CMK (cell line): ENCODE data around the gene CPVL.
"Not testable (repeated sequence)": the region's sequence is repeated elsewhere in the genome, so short reads cannot be mapped to it uniquely, and the experiment has no call there.

ENCODE experiments used
- DNase-seq: peaks from one replicate; pipeline ENCODE4 v3.0.0-alpha.2; 2010; ENCODE audit warnings: low read depth

The CPVL gene

DNA sequence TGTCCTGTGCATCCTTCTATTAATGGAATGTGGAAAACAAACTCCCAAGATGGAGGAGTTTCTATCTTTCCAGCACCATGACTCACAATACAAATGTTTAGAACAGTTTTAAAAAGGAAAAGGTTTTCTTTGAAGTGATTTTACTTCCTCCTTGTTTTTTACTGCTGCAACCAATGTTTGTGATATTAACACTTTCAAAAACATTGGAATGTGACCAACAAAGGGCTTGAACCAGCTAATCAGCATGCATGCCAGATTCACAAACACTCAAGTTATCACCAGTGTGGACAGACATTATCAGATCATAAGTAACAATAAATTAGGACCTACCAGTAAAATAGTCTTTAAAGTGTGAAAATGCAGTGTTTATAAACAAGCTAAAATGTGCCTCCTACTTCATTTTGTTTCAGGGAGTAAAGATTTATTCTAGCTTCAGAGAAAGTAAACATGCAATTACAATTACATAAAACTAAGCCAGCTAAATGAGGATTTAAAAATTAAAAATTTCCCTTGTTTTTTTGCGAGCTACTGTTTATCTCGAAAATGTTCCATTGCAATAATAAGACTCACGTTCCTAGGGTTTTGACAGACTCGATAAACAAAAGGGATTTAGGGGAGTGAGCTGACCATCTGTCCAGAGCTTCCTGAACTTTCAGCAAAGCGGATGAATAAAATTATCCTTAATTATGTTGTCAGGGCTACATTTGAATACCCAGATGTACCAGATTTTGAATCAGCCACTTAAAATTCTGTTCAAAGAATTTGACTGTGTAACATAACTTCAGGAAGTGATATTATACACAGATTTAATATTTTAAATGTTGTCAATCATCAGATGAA lies 29.8 kb downstream of the CPVL start:
- DNase-seq: no peak

DNA sequence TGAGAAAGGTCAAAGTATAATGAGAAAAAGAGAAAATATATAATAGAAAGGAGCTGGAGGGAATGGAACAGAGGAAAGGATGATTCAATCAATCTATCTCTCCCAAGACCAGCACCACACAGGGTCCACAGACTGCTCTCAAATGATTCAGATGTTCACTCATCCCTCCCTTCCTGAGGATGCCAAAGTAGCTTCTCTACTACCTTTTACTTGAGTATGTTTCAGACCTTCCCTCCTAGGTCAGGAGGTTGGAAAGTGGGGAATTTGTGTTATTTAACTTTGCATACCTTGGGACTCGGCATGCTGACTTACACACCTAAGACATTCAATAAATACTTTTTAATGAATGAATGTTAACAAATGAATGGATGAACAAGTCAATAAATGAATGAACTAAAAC lies 30.6 kb downstream of the CPVL start:
- DNase-seq: no peak

DNA sequence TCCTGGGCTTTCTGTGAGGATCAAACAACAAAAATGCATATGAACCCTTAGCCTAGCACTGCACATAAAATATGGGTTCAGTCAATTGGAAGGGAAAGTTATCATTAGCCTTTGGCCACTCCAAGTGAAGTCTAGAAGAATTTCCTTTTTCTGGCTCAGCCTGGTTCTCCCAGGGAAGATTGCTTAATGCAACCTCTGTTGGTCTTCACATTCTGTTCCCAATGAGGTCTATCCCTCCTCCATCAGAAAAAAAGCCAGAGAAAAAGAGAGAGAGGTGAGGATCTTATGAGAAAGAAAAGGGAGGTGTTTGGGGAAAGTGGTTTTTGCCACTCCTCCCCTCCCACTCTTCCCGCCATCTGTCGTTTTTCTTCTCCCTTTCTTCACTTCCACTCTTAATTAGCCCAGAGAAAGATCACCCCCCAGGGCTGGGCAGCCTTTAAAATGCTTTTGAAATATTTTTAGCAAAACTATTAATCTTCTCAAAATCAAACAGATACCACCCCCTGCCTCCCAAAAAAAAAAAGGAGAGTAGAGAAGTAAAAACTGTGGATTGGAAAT lies 31.1 kb downstream of the CPVL start:
- DNase-seq: no peak

DNA sequence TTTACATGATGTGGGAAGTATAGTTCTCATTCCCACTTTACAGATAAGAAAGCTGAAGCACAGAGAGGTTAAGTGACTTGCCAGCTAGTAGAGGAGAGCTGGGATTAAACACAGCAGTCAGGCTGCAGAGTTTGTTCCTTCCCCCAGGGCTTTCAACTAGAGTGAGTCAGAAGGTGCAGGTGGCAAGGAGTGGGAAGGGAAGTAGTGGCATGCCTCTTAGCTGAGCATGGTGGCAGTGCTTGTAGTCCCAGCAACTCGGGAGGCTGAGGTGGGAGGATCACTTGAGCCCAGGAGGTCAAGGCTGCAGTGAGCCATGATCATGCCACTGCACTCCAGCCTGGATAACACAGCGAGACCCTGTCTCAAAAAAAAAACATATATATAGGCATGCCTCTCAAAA lies 32.1 kb downstream of the CPVL start:
- DNase-seq: not testable (repeated sequence)

DNA sequence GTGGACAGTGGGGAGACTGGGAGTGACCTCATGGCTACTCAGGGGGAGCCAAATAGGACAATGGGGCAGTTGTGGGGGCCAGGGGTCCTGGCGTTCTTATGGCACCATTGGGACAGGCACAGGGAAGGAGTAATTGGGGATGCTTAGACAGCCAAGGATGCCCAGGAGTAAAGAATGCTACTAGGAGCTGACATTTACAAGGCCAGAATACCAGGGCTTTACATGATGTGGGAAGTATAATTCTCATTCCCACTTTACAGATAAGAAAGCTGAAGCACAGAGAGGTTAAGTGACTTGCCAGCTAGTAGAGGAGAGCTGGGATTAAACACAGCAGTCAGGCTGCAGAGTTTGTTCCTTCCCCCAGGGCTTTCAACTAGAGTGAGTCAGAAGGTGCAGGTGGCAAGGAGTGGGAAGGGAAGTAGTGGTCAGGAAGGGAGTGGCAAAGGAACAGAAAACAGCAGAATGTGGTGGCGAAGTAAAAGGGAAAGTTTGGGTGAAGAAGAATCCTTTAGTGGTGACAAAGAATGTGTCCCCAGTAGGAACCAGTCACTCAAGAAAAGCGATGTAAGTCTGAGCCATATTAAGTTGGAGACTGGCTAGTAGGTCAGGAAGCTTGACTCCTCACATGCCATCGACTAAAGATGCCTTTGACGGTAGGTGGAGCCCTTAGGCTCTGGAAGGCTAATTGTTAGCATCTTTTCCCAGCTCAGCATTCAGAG lies 32.8 kb downstream of the CPVL start:
- peak; percentile 36 for DNase-seq

DNA sequence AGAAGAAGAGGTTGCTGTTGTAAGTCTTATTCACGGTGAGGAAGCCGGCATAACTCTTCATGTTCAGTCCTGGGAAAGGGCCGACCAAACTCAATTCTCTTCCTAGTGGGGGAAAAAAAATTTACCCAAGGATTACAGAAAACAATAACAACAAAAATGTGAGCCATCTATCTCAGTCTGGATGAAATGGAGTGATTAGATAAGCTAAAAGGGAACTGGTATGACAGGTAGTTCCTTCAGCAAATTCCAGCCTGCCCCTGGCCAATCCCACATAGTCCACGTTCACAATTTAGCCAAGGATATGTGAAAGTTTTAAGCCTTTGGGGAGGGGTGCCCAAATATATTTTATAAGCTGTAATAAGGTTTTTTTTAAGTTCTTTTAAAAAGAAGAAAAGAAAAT lies 33.6 kb downstream of the CPVL start:
- no peak for DNase-seq

DNA sequence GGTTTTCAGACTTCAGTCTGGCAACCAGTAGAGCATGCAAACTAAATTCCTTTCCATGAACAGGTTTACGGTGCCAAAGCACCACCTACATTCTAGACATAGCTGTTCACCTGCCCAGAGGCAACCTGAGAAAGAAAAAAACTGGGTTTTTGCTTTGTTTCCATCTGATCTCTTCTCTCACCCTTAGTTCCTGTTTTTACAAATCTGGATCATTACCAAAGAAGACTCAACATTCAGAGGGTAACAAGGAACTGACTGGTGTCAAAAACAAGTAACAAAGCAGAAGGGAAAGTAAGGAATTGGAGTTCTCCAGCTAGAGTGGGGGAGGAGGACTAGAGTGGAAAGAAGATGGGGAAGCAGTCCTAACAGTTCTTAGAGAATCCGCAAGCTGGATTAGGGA lies 36.4 kb downstream of the CPVL start:
- no peak for DNase-seq

DNA sequence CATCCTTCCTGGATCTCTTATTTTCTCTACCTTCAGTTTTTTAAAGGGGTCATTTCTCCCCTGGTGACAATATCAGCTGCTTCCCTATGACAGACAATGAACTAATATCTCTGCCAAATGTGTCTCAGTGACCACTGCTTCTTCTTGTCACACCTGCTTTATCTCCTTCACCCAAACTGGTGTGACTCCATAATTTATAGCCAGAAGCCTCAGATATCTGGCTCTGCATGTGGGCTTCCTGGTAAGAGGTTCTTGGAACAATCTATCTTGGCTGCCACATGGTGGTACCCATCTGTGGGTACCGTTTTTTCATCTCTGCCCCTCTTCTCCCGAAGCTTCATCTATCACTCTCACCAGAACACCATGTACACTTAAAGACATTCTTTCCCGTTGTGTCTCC lies 37.0 kb downstream of the CPVL start:
- no peak for DNase-seq

DNA sequence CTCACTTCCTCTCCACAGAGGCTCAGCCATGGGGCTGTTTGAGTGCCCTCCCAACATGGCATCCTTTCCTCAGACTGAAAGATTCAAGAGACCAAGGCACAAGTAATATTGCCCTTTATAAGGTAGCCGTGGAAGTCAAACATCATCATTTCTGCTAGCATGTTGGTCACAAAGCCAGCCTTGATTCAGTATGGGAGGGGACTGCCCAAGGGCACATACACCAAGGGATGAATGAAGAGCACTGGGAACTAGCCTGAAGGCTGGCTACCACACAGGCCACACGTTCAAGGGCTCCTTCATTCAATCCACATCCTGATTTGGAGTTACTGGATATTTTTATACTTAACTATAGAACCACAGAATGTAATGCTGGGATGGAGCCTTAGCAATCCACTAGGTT lies 39.3 kb downstream of the CPVL start:
- no peak for DNase-seq

DNA sequence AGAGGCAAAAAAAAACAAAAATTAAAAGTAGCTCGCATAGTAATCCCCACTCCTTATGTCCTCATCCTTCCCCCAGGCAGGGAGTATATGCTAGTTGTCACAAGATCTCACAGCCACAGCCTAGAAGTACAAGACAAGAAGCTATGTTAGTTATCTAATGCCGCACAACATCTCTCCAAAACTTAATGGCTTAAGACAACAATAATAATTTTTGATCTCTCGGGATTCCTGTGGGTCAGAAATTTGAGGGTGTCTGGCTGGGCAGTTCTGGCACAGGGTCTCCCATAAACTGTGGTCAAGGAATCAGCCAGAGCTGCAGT lies 39.7 kb downstream of the CPVL start:
- DNase-seq: no peak

DNA sequence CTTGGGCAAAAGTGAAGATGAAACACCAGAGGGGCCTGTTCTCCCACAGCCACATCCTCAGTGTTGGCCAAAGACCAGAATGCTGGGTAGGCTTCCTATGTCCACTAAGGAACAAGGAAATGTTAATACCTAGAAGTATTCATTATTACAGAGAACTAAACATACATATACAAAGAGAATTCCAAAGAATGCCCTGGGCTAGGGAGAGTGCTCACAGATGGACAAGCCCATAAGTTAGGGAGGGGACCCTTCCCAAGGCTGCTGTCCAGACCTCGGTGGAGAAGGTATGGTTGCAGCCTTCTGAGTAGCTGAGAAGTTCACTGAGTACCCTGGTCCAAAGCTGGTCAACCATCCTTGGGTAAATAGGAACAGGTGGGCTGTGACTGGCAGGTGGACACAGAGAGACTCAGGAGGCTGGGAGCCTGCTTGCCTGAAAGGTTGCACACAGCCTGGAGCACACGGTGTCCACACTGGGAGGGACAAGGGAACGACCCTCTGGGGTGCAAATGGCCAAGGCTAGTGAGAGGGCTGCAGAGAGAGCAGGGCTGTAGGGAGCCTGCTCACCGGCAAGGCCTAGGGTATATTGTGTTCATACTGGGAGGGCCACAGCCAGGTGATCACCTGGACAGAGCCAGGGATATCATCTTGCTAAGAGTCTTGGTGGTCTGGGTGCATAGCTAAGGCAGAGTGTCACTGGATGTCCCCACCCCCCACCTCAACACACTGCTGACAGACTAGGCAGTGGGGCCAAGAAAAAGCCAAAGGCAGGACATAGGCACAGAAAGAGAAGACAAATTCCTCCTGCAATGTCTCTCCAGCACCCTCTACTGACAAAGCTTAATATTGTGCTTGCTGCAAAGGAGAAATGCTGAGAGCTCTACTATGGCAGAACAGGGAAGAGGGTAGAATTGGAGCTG lies 40.3 kb downstream of the CPVL start:
- no peak for DNase-seq

DNA sequence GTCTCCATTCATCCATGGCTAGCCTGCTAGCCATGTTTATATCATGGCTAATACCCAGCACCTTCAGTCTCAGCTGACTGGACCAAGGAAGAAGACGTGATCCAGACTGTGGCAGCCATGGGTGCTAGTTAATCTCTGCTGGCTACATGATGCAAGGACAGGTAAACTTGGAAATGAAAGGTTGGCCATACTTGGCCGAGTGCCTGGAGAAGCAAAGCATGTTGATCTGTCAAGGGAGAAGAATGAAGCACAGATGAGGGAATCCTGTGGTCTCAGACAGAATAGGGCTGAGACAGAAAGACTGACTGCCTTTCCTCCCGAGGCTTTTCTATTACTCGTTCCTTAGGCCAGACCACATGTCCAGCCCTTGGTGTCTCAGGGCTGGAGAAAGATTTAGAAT lies 41.1 kb downstream of the CPVL start:
- DNase-seq: no peak

DNA sequence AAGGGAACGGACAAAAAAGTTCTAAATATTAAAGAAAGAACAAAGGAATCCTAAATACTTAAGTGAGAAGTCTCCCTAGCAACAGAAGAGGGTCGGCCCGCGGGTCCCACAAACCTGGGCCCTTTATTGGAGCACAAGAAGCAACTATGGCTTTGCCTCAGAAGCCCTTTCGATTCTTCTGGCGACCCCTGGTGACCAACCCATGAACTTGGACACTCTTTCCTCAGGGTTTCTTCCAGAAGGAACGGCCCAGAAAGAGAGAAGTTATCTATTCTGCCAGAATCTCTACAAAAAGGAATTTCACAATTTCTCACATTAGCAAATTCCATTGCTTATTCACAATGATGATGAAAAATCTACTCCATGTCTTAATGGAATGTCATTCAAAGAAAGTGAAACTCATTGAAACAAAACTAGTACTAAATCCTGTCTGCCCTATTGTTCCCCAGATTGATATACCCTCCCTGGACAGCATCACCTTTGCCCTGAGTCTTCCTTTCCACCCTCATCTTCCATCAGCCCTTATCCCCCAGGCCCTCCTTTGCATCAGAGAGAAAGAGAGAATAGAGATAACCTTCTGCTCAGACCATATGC lies 43.7 kb downstream of the CPVL start:
- DNase-seq: no peak

DNA sequence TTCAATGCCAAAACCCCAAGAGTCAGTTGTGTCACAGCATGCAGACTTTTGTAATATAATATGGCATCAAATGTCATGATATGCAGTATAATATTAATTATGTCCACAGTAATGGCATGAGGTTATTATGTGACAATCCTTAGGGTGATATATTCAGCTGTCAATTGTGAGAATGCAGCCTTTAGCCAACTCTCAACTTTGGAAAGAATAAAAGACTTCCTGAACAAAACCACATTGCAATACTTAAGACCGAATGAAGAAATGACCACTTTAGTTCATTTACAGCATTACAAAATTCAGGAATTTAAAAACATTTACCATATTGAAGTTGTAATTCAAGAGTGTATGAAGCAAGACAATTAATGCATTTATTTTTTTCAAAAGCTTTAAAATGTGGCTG lies 45.4 kb downstream of the CPVL start:
- DNase-seq: no peak

DNA sequence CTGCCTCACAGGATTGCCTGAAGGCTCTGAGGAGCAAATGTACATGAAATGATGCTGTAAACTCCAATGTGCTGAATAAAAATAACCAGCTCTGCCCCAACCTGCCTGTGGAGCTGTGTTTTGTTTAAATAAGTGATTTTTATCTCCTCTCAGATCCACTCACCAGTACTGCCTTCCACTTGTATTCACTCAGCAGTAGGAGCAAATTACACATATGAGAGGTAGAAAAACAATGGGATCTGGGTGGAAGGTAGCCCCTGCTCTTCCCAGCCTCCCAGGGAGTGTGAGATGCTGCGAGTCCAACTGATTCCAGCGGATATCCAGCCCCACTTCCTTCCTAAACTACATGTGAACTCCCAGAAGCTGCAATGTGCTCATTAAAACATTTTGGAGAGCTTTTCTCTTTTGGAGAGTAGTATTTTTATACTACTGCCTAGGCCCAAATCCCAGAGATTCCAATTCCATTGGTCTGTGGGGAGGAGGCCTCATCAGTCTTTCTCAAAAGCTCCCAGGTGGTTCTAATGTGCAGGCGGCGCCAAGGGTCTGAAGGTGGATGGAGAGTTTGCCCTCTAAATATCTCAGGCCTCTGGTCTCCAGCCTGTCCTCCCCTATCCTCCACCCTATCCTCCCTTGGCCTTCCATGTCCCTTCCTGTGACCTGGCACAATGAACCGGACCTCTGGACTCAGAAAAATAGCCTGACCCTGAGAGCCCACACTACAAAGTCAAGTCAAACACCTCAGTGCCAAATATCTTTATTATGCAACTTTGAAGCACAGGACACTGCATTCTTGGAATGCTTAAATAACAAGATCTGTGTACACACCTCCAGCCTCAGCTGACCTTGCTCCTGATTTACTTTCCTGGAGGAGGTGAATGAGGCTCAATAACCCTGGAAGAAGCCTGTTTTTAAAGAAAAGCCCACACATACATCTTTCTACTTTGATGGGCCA lies 46.2 kb downstream of the CPVL start:
- no peak for DNase-seq

DNA sequence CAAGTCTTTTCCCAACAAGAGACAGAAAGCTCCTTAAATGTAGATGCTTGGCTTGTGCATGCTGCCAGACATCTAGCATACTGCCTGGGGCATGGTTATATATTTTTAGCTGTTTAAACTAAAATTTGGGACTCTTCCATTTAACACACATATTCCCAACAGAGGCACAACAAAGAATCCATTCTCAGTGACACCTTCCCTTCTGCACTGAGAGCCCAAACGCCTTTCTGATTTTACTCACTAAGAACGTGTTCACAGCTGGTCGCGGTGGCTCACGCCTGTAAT lies 49.9 kb downstream of the CPVL start:
- no peak for DNase-seq

DNA sequence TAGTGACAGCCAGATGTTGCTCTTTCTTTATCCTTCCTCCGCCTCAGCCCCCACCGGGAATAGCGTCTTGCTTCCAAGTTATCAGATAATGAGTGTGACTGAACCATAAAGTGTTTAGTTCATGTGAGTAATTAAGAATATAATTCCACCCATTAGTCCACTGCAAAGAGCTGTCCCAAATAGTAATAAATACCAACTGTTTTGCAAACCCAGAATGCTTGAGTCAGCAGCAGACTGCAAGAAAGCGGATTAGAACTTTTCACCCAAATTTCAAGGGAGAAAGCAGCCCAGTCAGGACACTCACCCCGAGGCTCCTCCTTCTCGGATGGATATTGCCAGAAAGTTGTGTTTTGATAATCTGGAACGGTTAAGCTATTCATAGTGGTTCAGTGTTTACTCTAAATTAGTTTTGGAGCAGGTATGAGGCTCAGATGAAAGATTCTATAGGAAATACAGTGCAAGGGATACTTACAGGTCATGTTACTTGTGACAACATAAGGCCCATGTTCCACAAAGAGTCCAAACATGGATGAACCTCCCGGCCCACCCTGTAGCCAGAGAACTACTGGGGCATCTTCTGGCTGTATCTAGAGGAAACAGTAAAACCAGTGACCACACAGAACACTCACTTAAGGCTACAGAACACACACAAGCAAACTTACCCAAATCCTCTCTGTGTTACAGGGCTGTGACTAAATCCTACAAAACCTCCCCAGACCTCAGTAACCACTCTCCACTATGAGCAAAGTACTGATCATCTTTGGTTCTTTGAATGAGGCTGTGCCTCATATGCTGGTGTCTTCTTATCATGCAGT lies 50.5 kb downstream of the CPVL start:
- DNase-seq: no peak

DNA sequence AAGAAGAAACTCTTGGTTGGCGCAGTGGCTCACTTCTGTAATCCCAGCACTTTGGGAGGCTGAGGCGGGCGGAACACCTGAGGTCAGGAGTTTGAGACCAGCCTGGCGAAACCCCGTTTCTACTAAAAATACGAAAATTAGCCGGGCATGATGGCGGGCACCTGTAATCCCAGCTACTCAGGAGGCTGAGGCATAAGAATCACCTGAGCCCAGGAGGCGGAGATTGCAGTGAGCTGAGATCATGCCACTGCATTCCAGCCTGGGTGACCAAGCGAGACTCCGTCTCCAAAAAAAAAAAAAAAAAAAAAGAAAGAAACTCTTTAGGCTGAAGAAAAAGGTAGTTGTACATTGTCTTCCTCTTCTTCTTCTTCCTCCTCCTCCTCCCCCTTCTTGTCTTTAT lies 53.2 kb downstream of the CPVL start:
- not testable (repeated sequence) for DNase-seq

DNA sequence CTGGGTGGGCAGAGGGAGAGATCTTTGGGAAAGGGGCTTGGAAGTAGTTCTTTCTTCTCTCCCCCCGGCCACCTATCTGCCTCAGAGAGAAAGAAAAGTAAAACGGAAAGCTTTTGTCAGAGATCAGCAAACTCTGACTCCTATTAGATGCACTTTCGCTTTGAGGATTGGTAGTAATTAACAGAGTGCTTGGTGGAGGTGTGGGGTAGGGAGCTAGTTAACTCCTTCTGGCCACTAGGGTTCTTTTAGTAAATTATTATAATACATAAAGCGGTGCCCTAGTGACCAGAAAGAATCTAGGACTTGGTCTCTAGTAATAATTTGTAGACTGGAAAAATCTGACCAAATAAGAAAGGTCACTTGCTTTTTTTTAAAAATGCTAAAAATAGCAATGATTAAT lies 54.6 kb downstream of the CPVL start:
- DNase-seq: no peak
